GM21723 (cell line): ENCODE data around the gene GPR153.

ENCODE experiments used
- ATAC-seq: cut with Tn5 transposase; IDR thresholded peaks from one replicate; pipeline ENCODE4 v1.9.1; 2021; ENCODE audit warnings: mild to moderate bottlenecking, moderate library complexity; ENCODE audit not compliant: unreplicated experiment

Gene GPR153

DNA sequence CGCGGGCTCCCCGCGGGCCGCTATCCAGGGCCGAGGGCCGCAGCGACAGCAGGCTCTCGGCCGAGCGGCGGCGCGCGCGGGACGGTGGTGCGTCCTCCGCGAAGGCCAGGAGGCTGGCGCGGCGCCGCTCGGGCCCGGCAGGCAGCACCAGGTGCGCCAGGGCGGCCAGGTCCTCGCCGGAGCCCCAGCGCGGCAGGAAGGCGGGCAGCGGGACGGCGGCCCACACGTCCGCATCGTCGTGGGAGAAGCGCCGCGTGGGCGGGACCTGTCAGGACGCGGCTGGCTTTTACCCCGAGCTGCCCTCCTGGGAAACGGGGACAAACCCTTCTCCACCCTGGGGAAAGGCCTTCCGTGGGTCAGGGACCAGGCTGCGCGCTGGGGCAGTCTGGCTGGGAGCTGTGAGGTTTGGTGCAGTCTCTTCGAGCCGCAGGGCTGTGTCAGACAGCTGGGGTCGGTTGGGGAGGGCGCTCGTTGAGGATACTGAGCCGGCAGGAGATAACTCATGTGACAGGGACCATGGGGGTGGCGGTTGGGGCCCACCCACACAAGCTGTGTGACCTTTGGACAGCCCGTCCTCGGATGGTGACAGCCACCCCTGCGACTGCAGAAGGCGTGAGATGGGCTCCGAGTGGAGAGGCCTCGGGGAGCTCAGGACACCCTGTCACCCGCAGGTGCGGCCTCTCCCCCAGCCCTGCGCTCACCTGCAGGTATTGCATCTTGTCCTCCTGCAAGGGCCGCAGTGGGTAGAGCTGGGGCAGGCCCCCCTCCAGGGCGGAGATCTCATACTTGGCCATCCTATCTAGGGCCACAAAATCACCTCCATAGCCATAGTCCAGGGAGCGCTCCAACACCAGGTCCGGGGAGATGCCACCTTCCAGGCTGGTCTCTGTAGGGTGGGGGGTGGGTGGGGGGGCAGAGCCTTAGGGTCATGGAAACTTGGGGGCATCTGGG, 10.9 kb downstream of the GPR153 start:
- no peak for ATAC-seq

GRCh38 chr1:6248932-6249738, 11.8 kb downstream of the GPR153 start:
- ATAC-seq: no peak

- ATAC-seq: no peak
Measured at GRCh38 chr1:6248161-6248776, 12.6 kb downstream of the GPR153 start.

- ATAC-seq: no peak
Measured at GRCh38 chr1:6247651-6248050, 13.2 kb downstream of the GPR153 start.

- no peak for ATAC-seq
Measured at GRCh38 chr1:6246497-6247467, 14.1 kb downstream of the GPR153 start.

- no peak for ATAC-seq
Measured at GRCh38 chr1:6245869-6246496, 14.9 kb downstream of the GPR153 start.

DNA sequence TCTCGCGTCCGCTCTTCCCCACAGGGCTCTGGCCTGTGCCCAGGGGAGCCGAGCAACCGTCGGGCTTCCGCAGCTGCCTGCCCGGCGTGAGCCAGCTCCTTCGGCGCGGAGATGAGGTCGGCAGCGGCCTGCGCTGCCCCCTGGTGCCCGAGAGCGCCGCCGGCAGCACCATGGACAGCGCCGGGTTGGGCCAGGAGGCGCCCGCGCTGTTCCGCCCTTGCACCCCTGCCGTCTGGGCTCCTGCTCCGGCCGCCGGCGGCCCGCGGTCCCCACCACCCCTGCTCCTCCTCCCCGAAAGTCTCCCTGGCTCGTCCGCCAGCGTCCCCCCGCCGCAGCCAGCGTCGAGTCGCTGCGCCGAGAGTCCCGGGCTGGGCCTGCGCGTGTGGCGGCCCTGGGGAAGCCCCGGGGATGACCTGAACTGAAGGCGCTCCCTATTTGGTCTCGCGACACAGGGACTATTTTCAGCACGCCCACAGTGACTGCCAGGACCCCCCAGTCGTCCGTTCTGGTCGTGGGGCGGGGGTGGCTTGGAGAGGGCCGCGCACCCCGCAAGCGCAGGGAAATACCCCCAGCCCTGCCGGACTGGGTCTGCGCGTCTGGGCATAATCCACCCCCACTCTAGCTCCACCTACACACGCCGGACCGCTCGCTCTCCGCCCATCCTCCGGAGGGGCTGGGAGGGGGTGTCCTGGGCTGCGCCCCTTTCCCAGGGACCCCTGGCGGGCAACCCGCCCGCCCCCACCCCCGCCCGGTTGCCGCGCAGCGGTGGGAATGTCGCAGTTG, 15.6 kb downstream of the GPR153 start:
- no peak for ATAC-seq

- no peak for ATAC-seq
Measured at GRCh38 chr1:6244401-6245049, 16.4 kb downstream of the GPR153 start.

- no peak for ATAC-seq
Measured at GRCh38 chr1:6243993-6244392, 16.9 kb downstream of the GPR153 start, which contains the start of gene HES3. Gene HES3, plus strand, starts transcription at chr1:6244179. Its CDS starts 187 bp downstream, at chr1:6244366.

DNA sequence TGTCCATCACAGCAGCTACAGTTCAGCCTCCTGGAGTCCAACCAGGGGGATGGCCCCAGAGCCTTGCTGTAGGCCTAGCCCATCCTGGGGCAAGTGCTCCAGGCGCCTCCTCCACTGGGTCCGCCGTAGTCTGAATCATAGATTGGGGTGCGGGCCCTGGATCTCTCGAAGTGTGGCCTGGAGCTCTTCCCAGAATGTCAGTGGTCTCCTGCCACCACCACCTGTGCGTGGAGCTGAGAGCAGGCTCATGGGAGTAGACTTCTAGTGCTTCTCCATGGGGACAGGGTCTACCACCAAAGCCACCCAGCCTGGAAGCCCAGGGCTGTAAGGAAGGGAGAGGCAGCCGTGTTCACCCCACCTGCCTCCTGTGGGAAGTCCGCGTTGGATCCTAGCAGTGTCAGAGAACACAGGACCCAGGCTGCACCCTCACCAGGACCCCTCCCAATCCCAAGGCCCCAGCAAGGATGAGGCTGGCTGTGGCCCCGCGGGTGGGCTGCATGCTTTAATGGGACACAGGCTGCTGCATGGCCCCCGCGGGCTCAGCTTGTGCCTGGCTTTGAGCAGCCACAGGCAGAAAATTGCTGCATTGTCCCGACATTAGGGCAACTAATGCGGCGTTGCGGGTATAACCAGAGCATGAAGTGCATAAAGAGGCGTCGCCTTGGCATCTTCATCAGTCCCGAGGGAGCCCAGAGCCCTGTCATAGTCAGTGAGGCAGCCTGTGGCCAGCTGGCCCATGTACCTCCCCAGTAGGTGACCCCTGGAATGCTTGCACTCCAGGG, 17.7 kb downstream of the GPR153 start:
- no peak for ATAC-seq

DNA sequence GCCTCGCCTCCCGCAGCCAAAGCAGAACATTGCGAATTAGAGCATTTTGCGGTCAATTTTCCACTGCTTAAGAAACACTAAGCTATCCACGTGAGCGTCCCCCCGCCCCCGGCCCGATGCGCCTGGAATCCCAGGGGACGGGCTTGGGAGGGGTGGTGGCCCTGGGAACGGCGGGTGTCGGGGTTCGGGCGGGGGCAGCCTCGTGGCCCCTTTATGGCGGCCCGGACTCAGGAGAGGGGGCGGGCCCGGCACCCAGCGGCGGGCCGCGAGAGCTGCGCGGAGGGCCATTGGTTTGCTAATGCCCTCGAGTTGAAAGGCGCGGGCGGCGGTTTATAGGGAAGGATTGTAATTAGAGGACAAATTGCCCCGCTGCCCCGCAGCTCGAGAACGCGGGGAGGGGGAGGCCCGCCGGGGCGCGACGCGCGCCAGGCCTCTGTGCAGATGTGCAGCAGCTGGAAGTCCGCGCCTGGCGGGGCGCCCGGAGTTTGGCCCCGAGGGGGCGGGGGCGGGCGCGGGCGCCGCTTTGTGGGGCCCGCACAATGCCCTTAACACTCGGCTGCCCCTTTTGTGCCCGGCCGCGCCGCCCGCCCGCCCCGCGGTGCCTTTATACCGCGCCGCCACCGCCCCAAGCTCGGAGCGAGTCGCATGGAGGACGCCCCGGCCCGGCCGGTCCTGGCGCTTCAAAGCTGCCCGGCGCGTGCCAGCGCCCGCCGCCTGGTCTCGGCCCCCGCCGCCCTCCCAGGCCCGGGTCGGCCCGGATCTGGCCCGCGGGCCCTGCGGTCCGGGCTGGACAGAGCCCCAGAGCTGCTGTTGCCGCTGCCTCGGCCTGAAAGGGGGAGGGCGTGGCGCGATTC, 18.8 kb downstream of the GPR153 start:
- ATAC-seq: no peak

DNA sequence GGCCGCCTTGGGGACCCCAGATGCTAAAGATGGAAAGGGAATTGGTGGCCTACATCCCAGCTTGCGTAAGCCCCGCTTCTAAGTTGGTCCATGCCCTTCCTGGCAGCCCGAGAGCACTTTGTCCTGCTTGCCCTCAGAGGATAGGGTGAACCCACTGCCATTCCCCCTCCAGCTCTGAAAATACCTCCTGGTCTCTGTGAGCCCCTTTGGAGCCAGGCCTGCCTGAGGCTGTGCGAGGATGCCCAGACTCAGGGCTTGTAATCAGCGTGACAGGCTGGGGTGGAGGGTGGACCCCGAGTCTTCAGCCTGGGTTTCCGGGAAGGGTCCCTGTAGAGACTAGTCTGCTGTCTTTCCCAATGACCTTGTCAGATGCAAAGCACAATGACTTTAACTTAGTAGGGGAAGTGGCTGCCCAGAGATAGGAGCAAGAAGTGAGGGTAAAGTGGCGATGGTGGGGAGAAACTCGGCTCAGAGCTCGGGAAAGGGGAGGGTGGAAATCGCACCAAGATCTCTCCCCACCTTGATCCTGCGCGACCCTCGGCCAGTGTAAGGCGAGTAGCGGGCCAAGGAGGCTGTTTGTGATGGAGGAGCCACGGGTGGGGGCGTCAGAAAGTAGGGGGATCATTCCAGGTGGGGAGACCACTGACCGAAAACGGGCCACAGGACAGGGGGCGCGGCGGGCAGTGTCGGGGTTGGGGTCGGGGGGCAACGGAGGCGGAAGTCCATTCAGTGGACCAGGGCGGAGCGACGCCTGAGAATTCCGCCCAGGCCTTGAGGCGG, 19.6 kb downstream of the GPR153 start:
- ATAC-seq: no peak

DNA sequence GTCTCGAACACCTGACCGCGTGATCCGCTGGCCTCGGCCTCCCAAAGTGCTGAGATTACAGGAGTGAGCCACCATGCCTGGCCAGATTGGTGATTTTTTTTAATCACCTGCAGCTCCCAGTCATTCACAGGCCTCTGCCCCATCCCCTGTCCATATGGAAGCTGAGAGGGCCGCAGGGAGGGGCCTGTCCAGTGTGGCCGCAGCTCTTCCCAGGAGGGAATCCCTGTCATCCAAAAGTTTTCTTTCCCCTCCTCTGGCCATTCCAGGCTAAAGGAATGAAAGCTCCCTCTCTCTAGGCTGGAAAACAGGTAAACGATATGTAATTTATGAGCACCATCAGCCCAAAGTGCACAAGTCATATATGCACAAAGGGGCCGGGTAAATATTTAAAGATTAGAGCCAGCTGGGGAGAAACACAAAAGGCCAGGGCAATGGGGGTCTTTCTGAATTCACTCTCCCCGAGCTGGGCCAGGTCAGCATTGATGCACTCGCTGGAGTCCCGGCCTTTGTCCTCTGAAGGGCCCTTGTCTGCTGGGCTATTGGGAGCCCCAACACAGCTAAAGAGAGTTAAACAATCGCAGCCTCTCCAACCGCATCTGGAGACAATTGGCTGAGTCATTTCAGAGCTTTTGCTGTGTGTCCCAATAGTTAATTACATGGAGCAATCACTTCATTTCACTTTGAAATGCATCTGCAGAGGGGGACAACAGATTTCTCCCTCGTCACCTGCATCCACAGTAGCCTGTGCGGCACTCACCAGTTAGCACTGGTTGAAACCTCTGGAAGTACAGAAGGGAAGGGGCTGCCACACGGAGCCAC, 20.7 kb downstream of the GPR153 start:
- no peak for ATAC-seq

- ATAC-seq: no peak
Measured at GRCh38 chr1:6239213-6239752, 21.6 kb downstream of the GPR153 start.

- ATAC-seq: no peak
Measured at GRCh38 chr1:6237093-6237492, 23.8 kb downstream of the GPR153 start.
